Coronary artery (tissue), 2 donors: Measurements from ENCODE around the gene PITPNC1.

Source experiments
- DNase-seq: peaks from one replicate; pipeline ENCODE4 v3.0.0-alpha.2; 2017; ENCODE audit warnings: low spot score
- H3K27ac ChIP-seq, 2 donors: fragments of 200-600 bp; sonication (generic); one replicate each; pipeline ENCODE4 v1.5.1; 2016 to 2019
- H3K4me3 ChIP-seq: fragments of 200-600 bp; sonication (generic); 2 replicates; pipeline ENCODE4 v1.5.1; 2016; ENCODE audit warnings: mild to moderate bottlenecking, moderate library complexity
- TF ChIP-seq, protein P1 (sequence below): fragments of 200-600 bp; sonication (generic); IDR thresholded peaks from one replicate; pipeline ENCODE4 v1.5.1; 2019; ENCODE audit warnings: antibody characterized with exemption

The PITPNC1 gene

DNA sequence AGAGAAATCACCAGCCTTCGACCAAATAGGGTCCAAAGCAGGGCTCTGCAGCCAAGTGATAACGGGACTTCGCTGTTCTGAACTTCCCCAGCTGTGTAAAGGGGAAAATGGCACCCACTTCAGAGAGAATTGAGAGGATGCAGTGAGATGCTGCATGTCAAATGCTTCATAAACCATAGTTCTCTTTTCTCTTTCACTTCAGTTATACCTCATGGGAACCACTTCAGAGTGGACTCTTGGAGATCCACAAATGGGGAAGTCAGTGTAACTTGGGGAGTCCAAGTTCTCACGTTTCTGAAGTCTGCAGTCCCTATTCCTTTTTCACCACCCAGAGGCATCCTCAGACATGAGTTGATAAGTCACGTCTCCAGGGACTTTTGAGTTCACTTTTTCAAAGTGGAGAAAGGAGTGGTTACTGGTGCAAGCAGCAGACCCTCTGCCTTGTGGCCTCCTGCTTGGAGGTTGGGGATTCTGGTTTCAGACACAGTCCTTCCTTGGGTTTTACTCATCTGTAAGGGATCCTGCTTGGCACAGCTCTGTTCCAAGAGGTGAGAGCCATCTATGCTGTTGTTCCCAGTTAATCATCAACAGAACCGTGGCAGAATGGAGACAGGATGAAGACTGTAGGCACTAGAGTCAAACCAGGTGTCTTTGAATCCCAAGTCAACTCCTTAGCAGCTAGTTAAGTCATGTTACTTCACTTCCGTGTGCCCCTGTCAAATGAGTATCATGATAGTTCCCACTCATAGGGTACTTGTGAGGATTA, 217.2 kb downstream of the PITPNC1 start:
- no peak overlapping the region for H3K4me3 ChIP-seq
- H3K27ac ChIP-seq = no peak overlapping the region
- TF ChIP-seq, protein P1, sequence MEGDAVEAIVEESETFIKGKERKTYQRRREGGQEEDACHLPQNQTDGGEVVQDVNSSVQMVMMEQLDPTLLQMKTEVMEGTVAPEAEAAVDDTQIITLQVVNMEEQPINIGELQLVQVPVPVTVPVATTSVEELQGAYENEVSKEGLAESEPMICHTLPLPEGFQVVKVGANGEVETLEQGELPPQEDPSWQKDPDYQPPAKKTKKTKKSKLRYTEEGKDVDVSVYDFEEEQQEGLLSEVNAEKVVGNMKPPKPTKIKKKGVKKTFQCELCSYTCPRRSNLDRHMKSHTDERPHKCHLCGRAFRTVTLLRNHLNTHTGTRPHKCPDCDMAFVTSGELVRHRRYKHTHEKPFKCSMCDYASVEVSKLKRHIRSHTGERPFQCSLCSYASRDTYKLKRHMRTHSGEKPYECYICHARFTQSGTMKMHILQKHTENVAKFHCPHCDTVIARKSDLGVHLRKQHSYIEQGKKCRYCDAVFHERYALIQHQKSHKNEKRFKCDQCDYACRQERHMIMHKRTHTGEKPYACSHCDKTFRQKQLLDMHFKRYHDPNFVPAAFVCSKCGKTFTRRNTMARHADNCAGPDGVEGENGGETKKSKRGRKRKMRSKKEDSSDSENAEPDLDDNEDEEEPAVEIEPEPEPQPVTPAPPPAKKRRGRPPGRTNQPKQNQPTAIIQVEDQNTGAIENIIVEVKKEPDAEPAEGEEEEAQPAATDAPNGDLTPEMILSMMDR = no peak
- no peak for DNase-seq

DNA sequence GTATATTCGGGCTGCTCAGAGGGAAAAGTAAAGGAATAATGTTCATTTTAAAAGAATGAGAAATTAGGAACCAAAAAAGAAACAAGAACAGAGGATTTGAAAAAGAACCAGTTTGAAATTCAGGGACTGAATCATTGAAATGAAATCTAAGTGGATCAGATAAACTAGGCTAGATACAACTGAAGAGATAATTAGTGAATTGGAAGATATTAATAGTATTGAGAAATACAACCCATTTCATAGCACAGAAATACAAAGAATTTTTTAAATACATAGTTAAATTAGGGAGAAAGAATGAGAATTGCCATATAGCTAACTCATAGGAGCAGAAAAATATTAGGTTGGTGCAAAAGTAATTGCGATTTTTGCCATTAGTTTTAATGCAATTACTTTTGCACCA, 223.3 kb downstream of the PITPNC1 start:
- Histone ChIP-seq H3K27ac (no peak overlapping the region), H3K4me3 (no peak overlapping the region)
- no peak for DNase-seq
- TF ChIP-seq, protein P1 = no peak

DNA sequence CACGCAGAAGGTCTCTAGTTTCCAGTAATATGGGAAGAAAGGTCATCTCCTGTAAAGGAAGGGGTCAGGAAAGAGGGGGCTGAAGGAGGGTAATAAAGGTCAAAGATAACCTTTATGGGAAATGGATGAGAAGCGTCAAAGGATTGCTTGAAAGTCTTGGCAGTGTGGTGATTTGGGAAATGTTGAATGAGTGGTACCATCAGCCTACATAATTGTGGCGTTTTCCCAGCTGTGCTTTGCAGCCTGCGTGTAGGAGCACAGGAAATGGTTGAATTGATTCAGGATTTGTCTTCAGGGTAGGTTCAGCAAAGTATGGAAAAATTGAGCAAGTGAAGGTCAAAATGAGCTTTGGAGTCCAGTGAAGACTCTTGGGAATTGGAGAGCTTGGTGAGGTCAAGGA, 224.8 kb downstream of the PITPNC1 start:
- no peak overlapping the region for H3K27ac ChIP-seq
- TF ChIP-seq, protein P1 = no peak

DNA sequence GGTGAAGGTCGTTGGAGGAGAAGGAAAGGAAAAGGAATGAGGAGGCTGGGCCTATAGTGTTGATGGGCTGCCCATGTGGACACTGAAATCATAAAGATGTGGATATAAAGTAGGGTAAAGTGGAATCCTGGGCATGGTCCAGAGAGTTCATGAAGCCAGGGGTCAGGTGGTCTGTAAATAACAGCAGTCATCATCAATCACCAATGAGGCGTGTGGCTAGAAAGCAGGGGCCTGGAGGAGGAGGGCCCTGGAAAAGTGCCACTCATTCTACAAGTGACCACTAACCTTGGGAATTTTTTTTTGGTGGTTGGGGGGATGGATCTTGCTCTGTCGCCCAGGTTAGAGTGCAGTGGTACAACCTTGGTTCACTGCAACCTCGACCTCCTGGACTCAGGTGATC, 225.4 kb downstream of the PITPNC1 start:
- no peak for DNase-seq
- TF ChIP-seq, protein P1 = no peak

More for the DNA sequence above, 224.8 kb downstream of the PITPNC1 start:
- DNase-seq = no peak
- H3K4me3 ChIP-seq = no peak overlapping the region

DNA sequence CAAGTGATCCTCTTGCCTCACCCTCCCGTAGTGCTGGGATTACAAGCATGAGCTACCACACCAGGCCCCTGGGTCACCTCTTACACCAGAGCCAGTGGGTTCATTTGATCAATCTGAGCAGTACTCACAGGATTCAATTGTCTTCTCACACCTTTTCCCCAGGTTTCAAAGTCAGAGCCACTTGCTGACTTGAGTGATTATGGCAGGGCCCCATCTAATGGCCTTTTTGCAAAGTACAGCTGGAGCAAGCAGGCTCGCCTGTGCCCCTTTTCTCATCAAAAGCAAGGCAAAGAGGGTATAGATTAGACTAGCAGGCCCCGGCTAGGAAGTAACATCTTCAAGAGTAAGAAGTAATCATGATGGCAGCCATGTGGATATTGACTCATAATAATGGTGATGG, 225.9 kb downstream of the PITPNC1 start:
- no peak for DNase-seq

More for the DNA sequence above, 225.4 kb downstream of the PITPNC1 start:
- Histone ChIP-seq H3K27ac (no peak overlapping the region), H3K4me3 (no peak overlapping the region)

DNA sequence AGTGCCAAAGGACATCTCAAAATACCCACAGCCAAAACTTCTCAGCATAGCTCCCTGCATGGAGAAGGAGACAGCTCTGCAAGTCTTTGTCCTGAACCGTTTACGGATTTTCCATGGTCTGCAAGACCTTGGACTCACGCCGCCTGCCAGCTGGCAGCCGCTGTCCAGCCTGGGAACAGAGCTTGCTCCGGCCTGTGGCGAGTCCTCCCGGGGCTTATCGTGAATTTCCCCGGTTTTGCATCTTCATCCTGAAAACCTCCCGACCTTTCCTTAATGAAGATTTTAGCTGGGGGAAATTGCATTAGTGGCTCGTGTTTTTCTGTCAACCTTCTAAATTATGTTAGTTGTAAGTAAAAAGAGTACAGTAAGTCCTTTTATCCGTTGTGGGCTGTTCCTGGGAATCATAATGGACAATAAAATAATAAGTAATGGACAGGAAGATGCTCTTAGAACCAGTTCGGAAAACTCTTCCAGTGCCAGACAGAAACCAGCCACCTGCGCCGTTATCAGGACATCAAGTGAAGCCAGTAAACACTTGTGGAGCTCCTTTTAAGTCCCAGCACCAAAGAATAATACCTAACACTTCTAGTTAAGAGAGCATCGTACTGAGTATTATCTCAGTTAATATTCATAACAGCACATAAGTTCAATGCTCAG, 228.3 kb downstream of the PITPNC1 start:
- no peak for DNase-seq
- no peak overlapping the region for H3K27ac ChIP-seq
- H3K4me3 ChIP-seq = no peak overlapping the region

More for the DNA sequence above, 225.9 kb downstream of the PITPNC1 start:
- Histone ChIP-seq H3K4me3 (no peak overlapping the region), H3K27ac (no peak overlapping the region)
- TF ChIP-seq, protein P1 = no peak

More for the DNA sequence above, 228.3 kb downstream of the PITPNC1 start:
- TF ChIP-seq, protein P1 = no peak
